A549 (cell line): Measurements from ENCODE around the gene LIG1.
"Not testable (repeated sequence)": the region's sequence is repeated elsewhere in the genome, so short reads cannot be mapped to it uniquely, and the experiment has no call there.

Experiments
- CTCF ChIP-seq: fragments of >200 bp; sonication (Bioruptor Twin); formaldehyde crosslinking; IDR thresholded peaks from 3 replicates; pipeline ENCODE4 v1.5.1; 2016
- EP300 ChIP-seq, 2 experiments: fragments of >200 bp; sonication (Bioruptor Twin); formaldehyde crosslinking; IDR thresholded peaks; 2 replicates in 1 of 2; 3 replicates in 1 of 2; pipeline ENCODE4 v1.6.1; 2016 to 2017
- ESRRA ChIP-seq: fragments of 150-350 bp; IDR thresholded peaks from 2 replicates; pipeline ENCODE4 v1.6.1; 2014; ENCODE audit warnings: mild to moderate bottlenecking, low read length, borderline replicate concordance
- FOSL2 ChIP-seq, 2 experiments: fragments of 450-650 bp in 1 of 2; fragments of >200 bp in 1 of 2; sonication (Bioruptor Twin) in 1 of 2; formaldehyde crosslinking; IDR thresholded peaks; 2 replicates each; pipeline versions ENCODE4 v1.5.0 to v1.6.1; 2016 to 2020; ENCODE audit warnings: mild to moderate bottlenecking in 1 of 2, moderate library complexity in 1 of 2
- HES2 ChIP-seq: fragments of >200 bp; sonication (Bioruptor Twin); formaldehyde crosslinking; IDR thresholded peaks from 2 replicates; pipeline ENCODE4 v1.6.1; 2016
- JUNB ChIP-seq: fragments of >200 bp; sonication (Bioruptor Twin); formaldehyde crosslinking; IDR thresholded peaks from 2 replicates; pipeline ENCODE4 v1.6.1; 2016
- MYC ChIP-seq: IDR thresholded peaks from 2 replicates; pipeline ENCODE4 v1.6.1; 2012; ENCODE audit warnings: mild to moderate bottlenecking, inconsistent platforms, low read length, improper control_type of control experiment, borderline replicate concordance
- NR3C1 ChIP-seq: fragments of >200 bp; sonication (Bioruptor Twin); formaldehyde crosslinking; IDR thresholded peaks from 3 replicates; pipeline ENCODE4 v1.6.1; 2017
- PBX3 ChIP-seq: IDR thresholded peaks from 2 replicates; pipeline ENCODE4 v1.6.1; 2012
- POLR2A ChIP-seq: IDR thresholded peaks from 2 replicates; pipeline ENCODE4 v1.6.1; 2012; ENCODE audit warnings: mild to moderate bottlenecking, low read length
- SMC3 ChIP-seq: fragments of >200 bp; sonication (Bioruptor Twin); formaldehyde crosslinking; IDR thresholded peaks from 3 replicates; pipeline ENCODE4 v1.6.1; 2018; ENCODE audit warnings: inconsistent platforms
- USF2 ChIP-seq: fragments of 450-650 bp; IDR thresholded peaks from 2 replicates; pipeline ENCODE4 v1.6.1; 2014; ENCODE audit warnings: antibody characterized with exemption

- TF ChIP-seq EP300 (IDR thresholded peaks at IDR 0.05); USF2; POLR2A; MYC; CTCF; ESRRA; NR3C1; SMC3; HES2; JUNB; PBX3; FOSL2 (IDR thresholded peaks at IDR 0.05); FOSL2 (CRISPR knock-in tag; IDR thresholded peaks at IDR 0.05): not testable (repeated sequence)
These were observed 81.2 kb downstream of the LIG1 start for GRCh38 chr19:48088991-48089390.
